AG04450 (cell line): ENCODE results near the gene PLD2. TPM values are rescaled to one million over a fixed set of nuclear protein-coding genes. Genes with fewer than 3 reads are reported as not detected.

ENCODE experiments used
- CTCF ChIA-PET: fragments of 300-600, 350-600 bp; formaldehyde crosslinking; extraction: SDS; loops from one replicate; lab custom pipeline; 2022; ENCODE audit warnings: antibody characterized with exemption, inconsistent platforms; lab: Charles Lee
- POLR2A ChIA-PET: fragments of 350-600 bp; formaldehyde crosslinking; extraction: SDS; loops from one replicate; lab custom pipeline; 2021; ENCODE audit warnings: antibody characterized with exemption, inconsistent platforms; lab: Yijun Ruan, JAX
- DNase-seq: peaks from one replicate; pipeline ENCODE4 v3.0.0-alpha.2; 2011; ENCODE audit warnings: low read depth, low spot score
- H3K27ac ChIP-seq: one replicate; pipeline ENCODE4 v1.5.1; 2012; ENCODE audit warnings: low read depth, low read length, control low read depth
- H3K27me3 ChIP-seq: one replicate; pipeline ENCODE4 v1.6.0; 2012; ENCODE audit warnings: low read length; ENCODE audit not compliant: control insufficient read depth, insufficient read depth
- H3K4me3 ChIP-seq: 2 replicates; pipeline ENCODE4 v1.5.1; 2011; ENCODE audit warnings: mild to moderate bottlenecking, low read depth, low read length, control low read depth
- H3K9me3 ChIP-seq: 2 replicates; pipeline ENCODE4 v1.5.1; 2012; ENCODE audit warnings: low read length; ENCODE audit not compliant: control insufficient read depth, insufficient read depth
- CTCF ChIP-seq: IDR thresholded peaks from 2 replicates; pipeline ENCODE4 v1.5.1; 2011; ENCODE audit warnings: low read depth, low read length, control low read depth, inconsistent platforms
- polyA plus RNA-seq: library from polyadenylated mRNA; depleted of rRNA; stranded (reverse); fragments of >200 nt; gene quantifications from 2 replicates; pipeline ENCODE4 v1.2.3, GENCODE V29; 2011

The PLD2 gene
- polyA plus RNA-seq, 1 experiment, result 18.9 TPM

GRCh38 chr17:4808378-4808767 is 1.4 kb downstream of the PLD2 start:
- Histone ChIP-seq H3K27me3 (no peaks in the 10 kb centered on the region), H3K27ac (no peak overlapping the region), H3K4me3 (no peak overlapping the region), H3K9me3 (no peaks in the 10 kb centered on the region; the same call in 1 of the 2 replicates)
- TF ChIP-seq CTCF, result no peak
- POLR2A ChIA-PET, result interaction anchor here (2.8 kb wide), 1 partner anchor 12 kb away, joined by 18 read pairs; the partner anchor contains the start of gene PSMB6
- no peak for DNase-seq
- CTCF ChIA-PET, result interaction anchor here (0.6 to 2.3 kb wide), 3 partner anchors 18 to 395 kb away, joined by 3 to 9 read pairs (median 3); no protein-coding TSS in a partner anchor

- Histone ChIP-seq H3K27me3 (no peaks in the 10 kb centered on the region), H3K4me3 (no peak overlapping the region), H3K27ac (no peak overlapping the region), H3K9me3 (no peaks in the 10 kb centered on the region; the same call in 1 of the 2 replicates)
- TF ChIP-seq CTCF, result no peak
- ChIA-PET CTCF (interaction anchor here (0.6 kb wide), 1 partner anchor 45 kb away, joined by 4 read pairs; no protein-coding TSS in a partner anchor), POLR2A (interaction anchor here (0.9 kb wide), 1 partner anchor 14 kb away, joined by 4 read pairs; no protein-coding TSS in a partner anchor)
- no peak for DNase-seq
Measured at GRCh38 chr17:4810696-4811290, 3.8 kb downstream of the PLD2 start.

GRCh38 chr17:4811471-4811870 is 4.5 kb downstream of the PLD2 start:
- Histone ChIP-seq H3K4me3 (no peak overlapping the region), H3K27me3 (no peaks in the 10 kb centered on the region), H3K9me3 (no peaks in the 10 kb centered on the region; the same call in 1 of the 2 replicates), H3K27ac (no peak overlapping the region)
- TF ChIP-seq CTCF, result no peak
- no peak for DNase-seq
- ChIA-PET POLR2A (no interaction called here), CTCF (interaction anchor here (1.1 kb wide), 1 partner anchor 21 kb away, joined by 3 read pairs; no protein-coding TSS in a partner anchor)

GRCh38 chr17:4812690-4813089 is 5.7 kb downstream of the PLD2 start:
- TF ChIP-seq CTCF, result no peak
- no peak for DNase-seq
- Histone ChIP-seq H3K27ac (no peak overlapping the region), H3K27me3 (no peaks in the 10 kb centered on the region), H3K9me3 (no peaks in the 10 kb centered on the region), H3K4me3 (no peak overlapping the region)
- CTCF ChIA-PET, result interaction anchor here (1.1 kb wide), 1 partner anchor 22 kb away, joined by 3 read pairs; no protein-coding TSS in a partner anchor
- POLR2A ChIA-PET, result no interaction called here

- peak; percentile 37 for TF ChIP-seq CTCF
- CTCF ChIA-PET, result interaction anchor here (1.0 to 1.4 kb wide), 2 partner anchors 42 to 70 kb away, joined by 3 read pairs; no protein-coding TSS in a partner anchor
- H3K27me3 ChIP-seq, result no peaks in the 10 kb centered on the region
- no peaks in the 10 kb centered on the region for H3K9me3 ChIP-seq
- POLR2A ChIA-PET, result no interaction called here
- no peak for DNase-seq
- no peak overlapping the region for H3K4me3 ChIP-seq
- no peak overlapping the region for H3K27ac ChIP-seq
Measured at GRCh38 chr17:4815043-4815675, 8.2 kb downstream of the PLD2 start.
